H9 (cell line): ENCODE results near the gene PHF20. TPM values are rescaled to one million over a fixed set of nuclear protein-coding genes. Genes with fewer than 3 reads are reported as not detected.
A peak's percentile ranks its signal among the peaks of the same experiment; 100 is the strongest.

Source experiments
- DNase-seq: peaks from one replicate; pipeline ENCODE4 v3.0.0-alpha.2; 2017
- H2AFZ ChIP-seq: one replicate; pipeline ENCODE4 v1.6.1; 2013; ENCODE audit warnings: mild to moderate bottlenecking, low read length, control low read depth, moderate library complexity
- H2AK5ac ChIP-seq: 2 replicates; pipeline ENCODE4 v1.6.1; 2013; ENCODE audit warnings: low read length, control low read depth, mixed read lengths; ENCODE audit not compliant: insufficient read length
- H2BK120ac ChIP-seq: one replicate; pipeline ENCODE4 v1.6.1; 2013; ENCODE audit warnings: low read depth, mild to moderate bottlenecking, low read length, control low read depth, inconsistent platforms; ENCODE audit not compliant: poor library complexity, severe bottlenecking
- H2BK12ac ChIP-seq: 2 replicates; pipeline ENCODE4 v1.6.1; 2013; ENCODE audit warnings: low read length, control low read depth, mixed read lengths, low read depth; ENCODE audit not compliant: insufficient read length
- H2BK15ac ChIP-seq: 2 replicates; pipeline ENCODE4 v1.6.1; 2013; ENCODE audit warnings: low read depth, low read length, control low read depth
- H2BK20ac ChIP-seq: one replicate; pipeline ENCODE4 v1.6.1; 2013; ENCODE audit warnings: low read depth, mild to moderate bottlenecking, low read length, control low read depth, inconsistent platforms; ENCODE audit not compliant: poor library complexity, severe bottlenecking
- H2BK5ac ChIP-seq: 2 replicates; pipeline ENCODE4 v1.6.1; 2013; ENCODE audit warnings: low read length, control low read depth, mixed read lengths; ENCODE audit not compliant: insufficient read length
- H3K14ac ChIP-seq: 2 replicates; pipeline ENCODE4 v1.6.1; 2013; ENCODE audit warnings: low read length, control low read depth; ENCODE audit not compliant: insufficient read depth
- H3K18ac ChIP-seq: 2 replicates; pipeline ENCODE4 v1.6.1; 2013; ENCODE audit warnings: low read depth, mild to moderate bottlenecking, mixed read lengths, low read length, control low read depth; ENCODE audit not compliant: insufficient read length
- H3K23ac ChIP-seq: 2 replicates; pipeline ENCODE4 v1.6.1; 2013; ENCODE audit warnings: low read length, control low read depth, mixed read lengths, low read depth; ENCODE audit not compliant: insufficient read length
- H3K23me2 ChIP-seq: 2 replicates; pipeline ENCODE4 v1.6.1; 2013; ENCODE audit warnings: low read depth, mild to moderate bottlenecking, mixed read lengths, low read length, control low read depth; ENCODE audit not compliant: insufficient read length, poor library complexity, severe bottlenecking
- H3K27ac ChIP-seq: 2 replicates; pipeline ENCODE4 v1.5.1; 2013; ENCODE audit warnings: low read length, control low read depth, mixed read lengths, low read depth; ENCODE audit not compliant: insufficient read length
- H3K27me3 ChIP-seq: 2 replicates; pipeline ENCODE4 v1.6.1; 2013; ENCODE audit warnings: low read length, control low read depth, inconsistent platforms; ENCODE audit not compliant: insufficient read depth
- H3K4ac ChIP-seq: 2 replicates; pipeline ENCODE4 v1.6.1; 2013; ENCODE audit warnings: low read depth, mild to moderate bottlenecking, control low read depth, inconsistent platforms, low read length, moderate library complexity
- H3K4me1 ChIP-seq: 2 replicates; pipeline ENCODE4 v1.6.1; 2013; ENCODE audit warnings: low read length, control low read depth, inconsistent platforms; ENCODE audit not compliant: insufficient read depth
- H3K4me2 ChIP-seq: 2 replicates; pipeline ENCODE4 v1.6.1; 2013; ENCODE audit warnings: low read length, control low read depth, mixed read lengths; ENCODE audit not compliant: insufficient read length, insufficient read depth
- H3K56ac ChIP-seq: 2 replicates; pipeline ENCODE4 v1.6.1; 2013; ENCODE audit warnings: low read depth, mild to moderate bottlenecking, mixed read lengths, low read length, control low read depth; ENCODE audit not compliant: insufficient read length
- H3K79me1 ChIP-seq: 2 replicates; pipeline ENCODE4 v1.6.1; 2013; ENCODE audit warnings: low read depth, mild to moderate bottlenecking, moderate library complexity, low read length, control low read depth, inconsistent platforms; ENCODE audit not compliant: insufficient read depth, poor library complexity, severe bottlenecking
- H3K79me2 ChIP-seq: 2 replicates; pipeline ENCODE4 v1.6.1; 2013; ENCODE audit warnings: low read length, control low read depth, inconsistent platforms; ENCODE audit not compliant: insufficient read depth
- H3K9ac ChIP-seq: 2 replicates; pipeline ENCODE4 v1.6.1; 2013; ENCODE audit warnings: low read length, control low read depth, mixed read lengths; ENCODE audit not compliant: insufficient read length; ENCODE audit errors: extremely low read depth
- H3K9me3 ChIP-seq: one replicate; pipeline ENCODE4 v1.6.1; 2013; ENCODE audit warnings: low read depth, low read length, inconsistent platforms; ENCODE audit not compliant: control insufficient read depth
- H3T11ph ChIP-seq: one replicate; pipeline ENCODE4 v1.6.1; 2013; ENCODE audit warnings: mild to moderate bottlenecking, low read length, control low read depth, inconsistent platforms
- H4K20me1 ChIP-seq: one replicate; pipeline ENCODE4 v1.6.1; 2013; ENCODE audit not compliant: control insufficient read depth, insufficient read length, insufficient read depth
- H4K5ac ChIP-seq: 2 replicates; pipeline ENCODE4 v1.6.1; 2013; ENCODE audit warnings: low read depth, mild to moderate bottlenecking, mixed read lengths, low read length, control low read depth; ENCODE audit not compliant: insufficient read length
- H4K8ac ChIP-seq: replicated peaks from 2 replicates; pipeline ENCODE4 v1.6.1; 2013; ENCODE audit warnings: low read length, control low read depth, mixed read lengths, low read depth; ENCODE audit not compliant: insufficient read length
- H4K91ac ChIP-seq: 2 replicates; pipeline ENCODE4 v1.6.1; 2013; ENCODE audit warnings: low read depth, mild to moderate bottlenecking, moderate library complexity, mixed read lengths, low read length, control low read depth; ENCODE audit not compliant: insufficient read length
- H3K27ac Mint-ChIP-seq, 3 experiments: 2 replicates in 2 of 3; 3 replicates in 1 of 3; pipeline ENCODE4 v1.8.0; 2020 to 2021; ENCODE audit warnings: mixed read lengths in 3 of 3, mild to moderate bottlenecking in 1 of 3, moderate library complexity in 1 of 3
- H3K27me3 Mint-ChIP-seq: 2 replicates; pipeline ENCODE4 v1.8.0; 2021; ENCODE audit warnings: low read depth, mild to moderate bottlenecking, moderate library complexity, mixed read lengths
- H3K36me3 Mint-ChIP-seq, 3 experiments: 2 replicates in 2 of 3; 3 replicates in 1 of 3; pipeline ENCODE4 v1.8.0; 2020 to 2021; ENCODE audit warnings: low read depth in 3 of 3, mixed read lengths in 3 of 3; ENCODE audit not compliant: insufficient read depth in 1 of 3
- H3K4me1 Mint-ChIP-seq, 2 experiments: 2 replicates each; pipeline ENCODE4 v1.8.0; 2020; ENCODE audit warnings: mixed read lengths in 2 of 2
- H3K4me3 Mint-ChIP-seq, 2 experiments: 2 replicates in 1 of 2; 3 replicates in 1 of 2; pipeline ENCODE4 v1.8.0; 2020 to 2021; ENCODE audit warnings: mild to moderate bottlenecking in 2 of 2, mixed read lengths in 2 of 2, moderate library complexity in 1 of 2
- H3K9me3 Mint-ChIP-seq, 2 experiments: 2 replicates in 1 of 2; 3 replicates in 1 of 2; pipeline ENCODE4 v1.8.0; 2020; ENCODE audit warnings: mild to moderate bottlenecking in 2 of 2, mixed read lengths in 2 of 2, moderate library complexity in 1 of 2
- CTCF ChIP-seq: fragments of 200-600 bp; sonication (generic); conservative IDR thresholded peaks from 3 replicates; pipeline ENCODE4 v1.8.0; 2021; ENCODE audit warnings: antibody characterized with exemption, mild to moderate bottlenecking
- WGBS: extraction: QIAGEN DNeasy Blood & Tissue Kit; methylation state at CpG from one replicate; pipeline ENCODE4 v1.1.7; 2013; ENCODE audit warnings: missing lambda C conversion rate, low lambda C conversion rate, mixed read lengths; ENCODE audit not compliant: insufficient read length; ENCODE audit errors: extremely low coverage; 5-methylcytosine and 5-hydroxymethylcytosine counted together
- total RNA-seq: library from RNA; stranded (reverse); gene quantifications from 2 replicates; pipeline ENCODE4 v1.2.1, GENCODE V29; 2021

Gene PHF20
- total RNA-seq, 1 experiment from 2014 or later: 50.3 TPM

- Histone ChIP-seq H3K4me1 (no peaks in the 10 kb centered on the region), H4K91ac (no peak overlapping the region), H3K79me2 (no peaks in the 10 kb centered on the region), H4K5ac (no peak overlapping the region), H2BK120ac (no peak overlapping the region), H3K23ac (no peak overlapping the region), H3K79me1 (no peaks in the 10 kb centered on the region), H3K23me2 (no peaks in the 10 kb centered on the region), H2AK5ac (no peak overlapping the region), H4K20me1 (no peaks in the 10 kb centered on the region), H3K27me3 (no peaks in the 10 kb centered on the region), H4K8ac (no peak overlapping the region), H2BK20ac (no peak overlapping the region), H3K4ac (no peak overlapping the region), H2AFZ (no peak overlapping the region), H3K18ac (no peak overlapping the region), H2BK5ac (no peak overlapping the region), H3K9me3 (no peaks in the 10 kb centered on the region), H3K56ac (no peak overlapping the region), H3K9ac (no peak overlapping the region), H3K27ac (no peak overlapping the region), H3T11ph (no peak overlapping the region), H3K4me2 (no peak overlapping the region), H3K14ac (no peak overlapping the region), H2BK15ac (no peak overlapping the region), H2BK12ac (no peak overlapping the region)
- DNase-seq: no peak
- H3K27ac Mint-ChIP-seq: peak overlapping the region in 2 of 3 experiments; percentile 18 to 51; a peak in 2 of 7 replicates
- no CpG with 5 or more reads among the region's 6 CpGs for WGBS
- H3K4me1 Mint-ChIP-seq: peaks cover 6% of the 10 kb centered on the region in 2 experiments
- peaks cover 0 to 6% (median 3%) of the 10 kb centered on the region in 3 experiments; a peak in 4 of 7 replicates for H3K36me3 Mint-ChIP-seq
- H3K27me3 Mint-ChIP-seq: no peaks in the 10 kb centered on the region
- TF ChIP-seq CTCF: no peak
- H3K9me3 Mint-ChIP-seq: no peaks in the 10 kb centered on the region
- H3K4me3 Mint-ChIP-seq: no peak overlapping the region
These were observed 111.5 kb downstream of the PHF20 start for GRCh38 chr20:35883336-35883777.
